Uterus (tissue), 2 donors: ENCODE measurements around the gene ANAPC4.

Experiments used
- CTCF ChIP-seq, 4 experiments: fragments of 200-600 bp in 2 of 4; fragments of 450-650 bp in 2 of 4; sonication (generic) in 2 of 4; IDR thresholded peaks; one replicate each; pipeline ENCODE4 v1.5.1; 2016 to 2019; ENCODE audit warnings: antibody characterized with exemption in 4 of 4, mild to moderate bottlenecking in 2 of 4, moderate library complexity in 1 of 4
- POLR2A ChIP-seq, 2 donors: fragments of 450-650 bp; IDR thresholded peaks; one replicate each; pipeline ENCODE4 v1.6.1; 2016; ENCODE audit warnings: antibody characterized with exemption in 2 of 2, mild to moderate bottlenecking in 1 of 2, moderate library complexity in 1 of 2

- no peak for TF ChIP-seq CTCF (IDR thresholded peaks at IDR 0.05)
- TF ChIP-seq POLR2A (IDR thresholded peaks at IDR 0.05) = no peak
These were observed 72.6 kb downstream of the ANAPC4 start for GRCh38 chr4:25449688-25450087.
